SK-N-SH treated with all-trans-retinoic acid at 6 μM for 48 hours (cell line): ENCODE results near the gene CAPN8.

ENCODE experiments used
- ATAC-seq: fragments of 200-7000 bp; cut with Tn5 transposase; 3 replicates; pipeline ENCODE4 v1.9.1; 2020; ENCODE audit warnings: mild to moderate bottlenecking, moderate library complexity
- ARNTL ChIP-seq: fragments of 450-650 bp; formaldehyde crosslinking; IDR thresholded peaks from 2 replicates; pipeline ENCODE4 v1.5.0; 2020; ENCODE audit warnings: low read depth, mild to moderate bottlenecking, moderate library complexity, borderline replicate concordance
- BACH2 ChIP-seq: fragments of 250-450 bp; sonication (Bioruptor Pico); IDR thresholded peaks from 2 replicates; pipeline ENCODE4 v1.9.0; 2021; ENCODE audit warnings: mild to moderate bottlenecking, borderline replicate concordance
- CREB5 ChIP-seq: fragments of 250-450 bp; sonication (Bioruptor Pico); IDR thresholded peaks from 2 replicates; pipeline ENCODE4 v1.5.1; 2020; ENCODE audit warnings: low read depth, mild to moderate bottlenecking, moderate library complexity
- CSDC2 ChIP-seq: fragments of 250-450 bp; sonication (Bioruptor Pico); IDR thresholded peaks from 2 replicates; pipeline ENCODE4 v1.5.0; 2020; ENCODE audit warnings: mild to moderate bottlenecking, moderate library complexity
- ESRRG ChIP-seq: fragments of 250-450 bp; sonication (Bioruptor Pico); IDR thresholded peaks from 2 replicates; pipeline ENCODE4 v1.6.1; 2021; ENCODE audit warnings: mild to moderate bottlenecking
- GLIS3 ChIP-seq: fragments of 250-450 bp; sonication (Bioruptor Pico); IDR thresholded peaks from 2 replicates; pipeline ENCODE4 v1.5.0; 2020; ENCODE audit warnings: mild to moderate bottlenecking, moderate library complexity
- ISL1 ChIP-seq: fragments of 250-450 bp; sonication (Bioruptor Pico); IDR thresholded peaks from 2 replicates; pipeline ENCODE4 v2.1.2; 2022; ENCODE audit warnings: mild to moderate bottlenecking, moderate library complexity
- OSR1 ChIP-seq: fragments of 250-450 bp; sonication (Bioruptor Pico); IDR thresholded peaks from 2 replicates; pipeline ENCODE4 v1.8.0; 2022; ENCODE audit warnings: moderate library complexity, mild to moderate bottlenecking, inconsistent platforms
- PATZ1 ChIP-seq: fragments of 250-450 bp; sonication (Bioruptor Pico); IDR thresholded peaks from 2 replicates; pipeline ENCODE4 v1.8.0; 2020; ENCODE audit warnings: mild to moderate bottlenecking, moderate library complexity, borderline replicate concordance
- POU6F1 ChIP-seq: fragments of 250-450 bp; sonication (Bioruptor Pico); IDR thresholded peaks from 2 replicates; pipeline ENCODE4 v1.8.0; 2021; ENCODE audit warnings: low read depth, mild to moderate bottlenecking, moderate library complexity, borderline replicate concordance
- PPARA ChIP-seq: fragments of 250-450 bp; sonication (Bioruptor Pico); IDR thresholded peaks from 2 replicates; pipeline ENCODE4 v1.5.0; 2020; ENCODE audit warnings: mild to moderate bottlenecking, borderline replicate concordance
- RARB ChIP-seq: fragments of 250-450 bp; sonication (Bioruptor Pico); IDR thresholded peaks from 2 replicates; pipeline ENCODE4 v1.8.0; 2021; ENCODE audit warnings: mild to moderate bottlenecking, moderate library complexity
- SNAI2 ChIP-seq: fragments of 250-450 bp; sonication (Bioruptor Pico); IDR thresholded peaks from 2 replicates; pipeline ENCODE4 v1.5.0; 2020; ENCODE audit warnings: mild to moderate bottlenecking, moderate library complexity
- TCF4 ChIP-seq: fragments of 250-450 bp; sonication (Bioruptor Pico); IDR thresholded peaks from 2 replicates; pipeline ENCODE4 v1.8.0; 2021; ENCODE audit warnings: mild to moderate bottlenecking, moderate library complexity, borderline replicate concordance
- TOX ChIP-seq: fragments of 250-450 bp; sonication (Bioruptor Pico); IDR thresholded peaks from 2 replicates; pipeline ENCODE4 v1.8.0; 2021; ENCODE audit warnings: mild to moderate bottlenecking, moderate library complexity, borderline replicate concordance
- TSHZ2 ChIP-seq: fragments of 250-450 bp; sonication (Bioruptor Pico); IDR thresholded peaks from 2 replicates; pipeline ENCODE4 v1.5.0; 2020; ENCODE audit warnings: mild to moderate bottlenecking, moderate library complexity
- ZC3H10 ChIP-seq: fragments of 250-450 bp; sonication (Bioruptor Pico); IDR thresholded peaks from 2 replicates; pipeline ENCODE4 v1.5.1; 2021; ENCODE audit warnings: mild to moderate bottlenecking, moderate library complexity
- ZFP3 ChIP-seq: fragments of 250-450 bp; sonication (Bioruptor Pico); IDR thresholded peaks from 2 replicates; pipeline ENCODE4 v1.5.0; 2020; ENCODE audit warnings: mild to moderate bottlenecking, moderate library complexity
- ZFP30 ChIP-seq: fragments of 450-650 bp; formaldehyde crosslinking; IDR thresholded peaks from 2 replicates; pipeline ENCODE4 v1.5.0; 2022; ENCODE audit warnings: mild to moderate bottlenecking, moderate library complexity
- ZNF565 ChIP-seq: fragments of 450-650 bp; formaldehyde crosslinking; conservative IDR thresholded peaks from 2 replicates; pipeline ENCODE4 v1.5.0; 2020; ENCODE audit warnings: low read depth, mild to moderate bottlenecking, moderate library complexity
- ZNF70 ChIP-seq: fragments of 450-650 bp; formaldehyde crosslinking; IDR thresholded peaks from 2 replicates; pipeline ENCODE4 v1.5.0; 2020; ENCODE audit warnings: mild to moderate bottlenecking, moderate library complexity
- ZNF8 ChIP-seq: fragments of 450-650 bp; formaldehyde crosslinking; IDR thresholded peaks from 2 replicates; pipeline ENCODE4 v1.5.0; 2020; ENCODE audit warnings: mild to moderate bottlenecking, moderate library complexity

The CAPN8 gene

GRCh38 chr1:223535319-223535718 lies 130.2 kb downstream of the CAPN8 start:
- ATAC-seq, result no peak
- TF ChIP-seq ZNF70 (CRISPR knock-in tag) (no peak), RARB (CRISPR knock-in tag) (no peak), TSHZ2 (CRISPR knock-in tag) (no peak), TOX (CRISPR knock-in tag) (no peak), ARNTL (CRISPR knock-in tag) (no peak), OSR1 (CRISPR knock-in tag) (no peak), ZC3H10 (no peak), CREB5 (CRISPR knock-in tag) (no peak), BACH2 (no peak), ISL1 (no peak), ZFP3 (CRISPR knock-in tag) (no peak), TCF4 (no peak), ZFP30 (no peak), PPARA (CRISPR knock-in tag) (no peak), PATZ1 (CRISPR knock-in tag) (no peak), ESRRG (no peak), CSDC2 (no peak), ZNF8 (CRISPR knock-in tag) (no peak), SNAI2 (CRISPR knock-in tag) (no peak), GLIS3 (CRISPR knock-in tag) (no peak)
- TF ChIP-seq, all 23 proteins: peak for 0

GRCh38 chr1:223534677-223535076 lies 130.8 kb downstream of the CAPN8 start:
- no peak for TF ChIP-seq ZNF8 (CRISPR knock-in tag)
- TF ChIP-seq POU6F1 (CRISPR knock-in tag), result no peak
- TF ChIP-seq ZFP3 (CRISPR knock-in tag), result no peak
- no peak for TF ChIP-seq ZNF565 (CRISPR knock-in tag)
- TF ChIP-seq SNAI2 (CRISPR knock-in tag), result no peak
- TF ChIP-seq GLIS3 (CRISPR knock-in tag), result no peak
- no peak for TF ChIP-seq ESRRG
- no peak for TF ChIP-seq RARB (CRISPR knock-in tag)
- TF ChIP-seq PATZ1 (CRISPR knock-in tag), result no peak
- TF ChIP-seq BACH2, result no peak
- TF ChIP-seq ARNTL (CRISPR knock-in tag), result no peak
- no peak for TF ChIP-seq CREB5 (CRISPR knock-in tag)
- TF ChIP-seq ZFP30, result no peak
- no peak for TF ChIP-seq PPARA (CRISPR knock-in tag)
- ATAC-seq, result no peak
